HepG2 (cell line): ENCODE results near the gene DNAJC4. TPM values are rescaled to one million over a fixed set of nuclear protein-coding genes. Genes with fewer than 3 reads are reported as not detected.

ENCODE experiments used
- BHLHE40 ChIP-seq: IDR thresholded peaks from 2 replicates; pipeline ENCODE4 v1.6.1; 2011; ENCODE audit warnings: low read length, improper control_type of control experiment
- CEBPG ChIP-seq: IDR thresholded peaks from 2 replicates; pipeline ENCODE4 v1.6.1; 2016
- HDAC1 ChIP-seq: sonication (generic); formaldehyde crosslinking; IDR thresholded peaks from 2 replicates; pipeline ENCODE4 v1.5.1; 2020; ENCODE audit warnings: mild to moderate bottlenecking, missing genetic modification reagents
- SNAPC4 ChIP-seq: sonication (generic); formaldehyde crosslinking; IDR thresholded peaks from 2 replicates; pipeline ENCODE4 v1.4.0; 2020; ENCODE audit warnings: mild to moderate bottlenecking, missing genetic modification reagents
- SOX6 ChIP-seq, 2 experiments: fragments of 450-650 bp in 1 of 2; sonication (generic) in 1 of 2; formaldehyde crosslinking in 1 of 2; IDR thresholded peaks; 2 replicates each; pipeline versions ENCODE4 v1.4.0 to v1.6.1; 2017 to 2020; ENCODE audit warnings: antibody characterized with exemption in 1 of 2, mild to moderate bottlenecking in 1 of 2, missing genetic modification reagents in 1 of 2
- SPEN ChIP-seq: sonication (generic); formaldehyde crosslinking; IDR thresholded peaks from 2 replicates; pipeline ENCODE4 v1.5.1; 2020; ENCODE audit warnings: low read depth, mild to moderate bottlenecking, missing genetic modification reagents
- TCF12 ChIP-seq, 2 experiments: fragments of 450-650 bp in 1 of 2; sonication (generic) in 1 of 2; formaldehyde crosslinking in 1 of 2; IDR thresholded peaks; 2 replicates each; pipeline versions ENCODE4 v1.6.1 to v1.8.0; 2017 to 2022; ENCODE audit warnings: antibody characterized with exemption in 1 of 2, mild to moderate bottlenecking in 1 of 2, missing genetic modification reagents in 1 of 2, moderate library complexity in 1 of 2
- TGIF2 ChIP-seq: IDR thresholded peaks from 2 replicates; pipeline ENCODE4 v1.6.1; 2016; ENCODE audit warnings: control low read depth, missing compliant biosample characterization
- TRIM24 ChIP-seq: sonication (generic); formaldehyde crosslinking; IDR thresholded peaks from 2 replicates; pipeline ENCODE4 v1.8.0; 2022; ENCODE audit warnings: mild to moderate bottlenecking, missing genetic modification reagents
- YY1 ChIP-seq: IDR thresholded peaks from 2 replicates; pipeline ENCODE4 v1.6.1; 2011; ENCODE audit warnings: low read length, low read depth, moderate library complexity, mild to moderate bottlenecking; ENCODE audit not compliant: insufficient read depth, insufficient replicate concordance
- ZBTB7A ChIP-seq: sonication (generic); formaldehyde crosslinking; IDR thresholded peaks from 2 replicates; pipeline ENCODE4 v1.8.0; 2022; ENCODE audit warnings: mild to moderate bottlenecking, missing genetic modification reagents
- ZMYM3 ChIP-seq: sonication (generic); formaldehyde crosslinking; IDR thresholded peaks from 2 replicates; pipeline ENCODE4 v1.5.1; 2020; ENCODE audit warnings: mild to moderate bottlenecking, missing genetic modification reagents
- ZNF354B ChIP-seq: sonication (generic); formaldehyde crosslinking; IDR thresholded peaks from 2 replicates; pipeline ENCODE4 v1.8.0; 2022; ENCODE audit warnings: mild to moderate bottlenecking, missing genetic modification reagents
- ZNF615 ChIP-seq: sonication (generic); formaldehyde crosslinking; IDR thresholded peaks from 2 replicates; pipeline ENCODE4 v1.5.0; 2020; ENCODE audit warnings: mild to moderate bottlenecking, missing genetic modification reagents, borderline replicate concordance
- ZNF766 ChIP-seq: sonication (generic); formaldehyde crosslinking; IDR thresholded peaks from 2 replicates; pipeline ENCODE4 v1.5.0; 2020; ENCODE audit warnings: missing genetic modification reagents, borderline replicate concordance
- polyA plus RNA-seq, 8 experiments: library from polyadenylated mRNA; depleted of rRNA in 3 of 8; stranded (reverse) in 7 of 8; unstranded in 1 of 8; fragments of >200 nt; fragmentation: Illumina TruSeq in 4 of 8; extraction: Trizol in 4 of 8; gene quantifications; 2 replicates each; pipeline versions ENCODE4 v1.2.1 to v1.2.3, GENCODE V29; 2011 to 2016; ENCODE audit warnings: low read depth in 4 of 8, missing spikeins in 1 of 8, mixed read lengths in 1 of 8; ENCODE audit not compliant: insufficient read depth in 1 of 8
- total RNA-seq, 5 experiments: library from RNA; depleted of rRNA; stranded (reverse); fragments of >200 nt; fragmentation: Illumina TruSeq; extraction: Trizol; gene quantifications; 2 replicates each; pipeline ENCODE4 v1.2.3, GENCODE V29; 2016; ENCODE audit warnings: low read depth in 1 of 5
- TF ChIP-seq, protein P1 (sequence below): IDR thresholded peaks from 2 replicates; pipeline ENCODE4 v1.6.1; 2016; ENCODE audit warnings: low read depth, missing genetic modification reagents, missing compliant biosample characterization

DNAJC4 gene
- total and polyA plus RNA-seq, 2 of the 13 experiments (the other 11 are each of a cell fraction or from before 2014, with no cell fraction given) = 10.3 to 60.8 TPM

DNA sequence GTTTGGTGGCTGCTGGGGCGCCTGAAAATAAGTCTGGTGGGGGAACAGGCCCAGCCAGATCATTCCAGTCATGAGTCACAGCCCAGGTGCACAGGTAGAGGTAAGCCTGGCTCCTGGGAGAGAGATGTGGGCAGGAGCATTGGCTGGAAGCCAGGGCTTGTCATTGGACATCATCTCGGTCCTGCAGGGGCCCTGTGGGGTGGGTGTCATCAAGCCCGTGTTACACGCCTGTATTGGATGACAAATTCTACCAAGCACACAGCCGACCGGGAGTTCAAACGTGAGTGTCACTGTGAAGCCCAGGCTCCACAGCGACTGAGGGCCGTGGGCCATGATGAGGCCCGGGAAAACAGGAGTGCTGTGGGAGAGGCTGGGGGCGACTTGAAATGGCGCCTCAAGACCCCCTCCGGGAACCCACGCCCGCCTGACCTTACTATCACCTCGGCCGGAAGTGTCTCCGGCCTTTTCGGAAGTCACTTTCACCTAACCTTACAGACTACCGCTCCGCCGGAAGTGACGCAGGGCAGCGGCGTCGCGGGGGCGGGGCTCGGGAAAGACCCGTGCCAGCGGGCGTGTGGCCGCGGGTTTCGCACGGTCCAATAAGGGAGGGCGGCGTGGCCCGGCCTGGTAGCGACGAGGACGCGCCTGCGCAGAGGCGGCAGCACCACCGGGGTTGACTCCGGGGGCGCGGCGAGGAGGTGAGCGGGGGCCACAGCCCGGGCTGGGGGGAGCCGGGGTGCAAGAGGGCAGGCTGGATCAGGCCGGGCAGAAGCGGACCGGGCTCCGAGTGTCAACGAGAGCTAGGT, 10.3 kb downstream of the DNAJC4 start, which contains the start of gene FKBP2 (continued):
- TF ChIP-seq, protein P1, sequence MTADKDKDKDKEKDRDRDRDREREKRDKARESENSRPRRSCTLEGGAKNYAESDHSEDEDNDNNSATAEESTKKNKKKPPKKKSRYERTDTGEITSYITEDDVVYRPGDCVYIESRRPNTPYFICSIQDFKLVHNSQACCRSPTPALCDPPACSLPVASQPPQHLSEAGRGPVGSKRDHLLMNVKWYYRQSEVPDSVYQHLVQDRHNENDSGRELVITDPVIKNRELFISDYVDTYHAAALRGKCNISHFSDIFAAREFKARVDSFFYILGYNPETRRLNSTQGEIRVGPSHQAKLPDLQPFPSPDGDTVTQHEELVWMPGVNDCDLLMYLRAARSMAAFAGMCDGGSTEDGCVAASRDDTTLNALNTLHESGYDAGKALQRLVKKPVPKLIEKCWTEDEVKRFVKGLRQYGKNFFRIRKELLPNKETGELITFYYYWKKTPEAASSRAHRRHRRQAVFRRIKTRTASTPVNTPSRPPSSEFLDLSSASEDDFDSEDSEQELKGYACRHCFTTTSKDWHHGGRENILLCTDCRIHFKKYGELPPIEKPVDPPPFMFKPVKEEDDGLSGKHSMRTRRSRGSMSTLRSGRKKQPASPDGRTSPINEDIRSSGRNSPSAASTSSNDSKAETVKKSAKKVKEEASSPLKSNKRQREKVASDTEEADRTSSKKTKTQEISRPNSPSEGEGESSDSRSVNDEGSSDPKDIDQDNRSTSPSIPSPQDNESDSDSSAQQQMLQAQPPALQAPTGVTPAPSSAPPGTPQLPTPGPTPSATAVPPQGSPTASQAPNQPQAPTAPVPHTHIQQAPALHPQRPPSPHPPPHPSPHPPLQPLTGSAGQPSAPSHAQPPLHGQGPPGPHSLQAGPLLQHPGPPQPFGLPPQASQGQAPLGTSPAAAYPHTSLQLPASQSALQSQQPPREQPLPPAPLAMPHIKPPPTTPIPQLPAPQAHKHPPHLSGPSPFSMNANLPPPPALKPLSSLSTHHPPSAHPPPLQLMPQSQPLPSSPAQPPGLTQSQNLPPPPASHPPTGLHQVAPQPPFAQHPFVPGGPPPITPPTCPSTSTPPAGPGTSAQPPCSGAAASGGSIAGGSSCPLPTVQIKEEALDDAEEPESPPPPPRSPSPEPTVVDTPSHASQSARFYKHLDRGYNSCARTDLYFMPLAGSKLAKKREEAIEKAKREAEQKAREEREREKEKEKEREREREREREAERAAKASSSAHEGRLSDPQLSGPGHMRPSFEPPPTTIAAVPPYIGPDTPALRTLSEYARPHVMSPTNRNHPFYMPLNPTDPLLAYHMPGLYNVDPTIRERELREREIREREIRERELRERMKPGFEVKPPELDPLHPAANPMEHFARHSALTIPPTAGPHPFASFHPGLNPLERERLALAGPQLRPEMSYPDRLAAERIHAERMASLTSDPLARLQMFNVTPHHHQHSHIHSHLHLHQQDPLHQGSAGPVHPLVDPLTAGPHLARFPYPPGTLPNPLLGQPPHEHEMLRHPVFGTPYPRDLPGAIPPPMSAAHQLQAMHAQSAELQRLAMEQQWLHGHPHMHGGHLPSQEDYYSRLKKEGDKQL (CRISPR knock-in tag) = 0 out of 2 replicates have a peak, but pooled peaks have one; percentile 17
- TF ChIP-seq HDAC1 (CRISPR knock-in tag) = peak; percentile 74
- TF ChIP-seq SPEN = peak; percentile 74; the same call in 1 of the 2 replicates
- TF ChIP-seq SOX6 (IDR thresholded peaks at IDR 0.05) = no peak
- TF ChIP-seq SOX6 (CRISPR knock-in tag; IDR thresholded peaks at IDR 0.05) = peak; percentile 31; the same call in 1 of the 2 replicates
- TF ChIP-seq TCF12 (IDR thresholded peaks at IDR 0.05) = no peak
- TF ChIP-seq TCF12 (CRISPR knock-in tag; IDR thresholded peaks at IDR 0.05) = no peak
- TF ChIP-seq TRIM24 (CRISPR knock-in tag) = no peak
- TF ChIP-seq YY1 = peak; percentile 71
- peak; percentile 66; the same call in 1 of the 2 replicates for TF ChIP-seq TGIF2 (CRISPR knock-in tag)
- TF ChIP-seq ZMYM3 (CRISPR knock-in tag) = no peak
- no peak; the same call in 1 of the 2 replicates for TF ChIP-seq SNAPC4
- no peak for TF ChIP-seq ZNF615 (CRISPR knock-in tag)
- no peak for TF ChIP-seq ZNF354B
- TF ChIP-seq CEBPG (CRISPR knock-in tag) = peak; percentile 23; the same call in 1 of the 2 replicates
- peak; percentile 77 for TF ChIP-seq ZBTB7A (CRISPR knock-in tag)
- peak; percentile 87 for TF ChIP-seq BHLHE40
- peak; percentile 64 for TF ChIP-seq ZNF766
